ENCODE data around the gene CEACAM6. TPM values are rescaled to one million over a fixed set of nuclear protein-coding genes. Genes with fewer than 3 reads are reported as not detected.

Gene CEACAM6
- total and polyA plus RNA-seq, 2 experiments from 2014 or later: not detected

DNA sequence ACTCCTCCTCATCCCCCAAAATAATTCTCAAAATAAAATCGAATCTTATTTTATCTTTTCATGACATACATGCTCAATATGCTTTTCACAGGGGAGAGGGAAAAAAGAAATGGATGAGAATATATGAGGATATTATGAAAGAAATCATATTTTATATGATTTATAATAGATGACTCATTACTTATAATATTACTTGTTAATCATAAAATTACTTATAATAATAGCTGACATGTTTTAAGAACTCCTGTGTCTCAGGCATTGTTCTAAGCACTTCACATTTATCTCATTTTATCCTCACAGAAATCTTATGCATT lies 38.0 kb downstream of the CEACAM6 start:
- no peaks in the 10 kb centered on the region for H3K36me3 ChIP-seq (ENCODE audit: insufficient read depth)
- no peaks in the 10 kb centered on the region for H3K79me2 ChIP-seq (replicated peaks; ENCODE audit: insufficient read depth)
- Mint-ChIP-seq H3K36me3 (ENCODE audit: low read depth) (no peaks in the 10 kb centered on the region), H3K27me3 (ENCODE audit: insufficient read depth, low read depth, poor library complexity) (peaks cover 7% of the 10 kb centered on the region), H3K4me1 (peaks cover 4% of the 10 kb centered on the region; the same call in 1 of the 3 replicates), H3K9me3 (no peaks in the 10 kb centered on the region), H3K27ac (no peak overlapping the region), H3K4me3 (no peak overlapping the region)
- H3K4me2 ChIP-seq: no peak overlapping the region
- H3K4me1 ChIP-seq (ENCODE audit: insufficient read depth): no peaks in the 10 kb centered on the region
- H3K27me3 ChIP-seq (ENCODE audit: insufficient read depth): no peaks in the 10 kb centered on the region
- H3K4me3 ChIP-seq: no peak overlapping the region
- H4K20me1 ChIP-seq (replicated peaks; ENCODE audit: insufficient read depth): no peaks in the 10 kb centered on the region
- no peaks in the 10 kb centered on the region for H3F3A ChIP-seq (replicated peaks; ENCODE audit: low read depth)
- no peak for ATAC-seq
- no peaks in the 10 kb centered on the region for H3K9me2 ChIP-seq (ENCODE audit: insufficient read depth)
- no peak overlapping the region for H3K27ac ChIP-seq (ENCODE audit: low read depth)
- DNase-seq (ENCODE audit: low spot score): no peak
- TF ChIP-seq POLR2AphosphoS5 (IDR thresholded peaks at IDR 0.05; ENCODE audit: low read depth): no peak
- TF ChIP-seq, protein P1, sequence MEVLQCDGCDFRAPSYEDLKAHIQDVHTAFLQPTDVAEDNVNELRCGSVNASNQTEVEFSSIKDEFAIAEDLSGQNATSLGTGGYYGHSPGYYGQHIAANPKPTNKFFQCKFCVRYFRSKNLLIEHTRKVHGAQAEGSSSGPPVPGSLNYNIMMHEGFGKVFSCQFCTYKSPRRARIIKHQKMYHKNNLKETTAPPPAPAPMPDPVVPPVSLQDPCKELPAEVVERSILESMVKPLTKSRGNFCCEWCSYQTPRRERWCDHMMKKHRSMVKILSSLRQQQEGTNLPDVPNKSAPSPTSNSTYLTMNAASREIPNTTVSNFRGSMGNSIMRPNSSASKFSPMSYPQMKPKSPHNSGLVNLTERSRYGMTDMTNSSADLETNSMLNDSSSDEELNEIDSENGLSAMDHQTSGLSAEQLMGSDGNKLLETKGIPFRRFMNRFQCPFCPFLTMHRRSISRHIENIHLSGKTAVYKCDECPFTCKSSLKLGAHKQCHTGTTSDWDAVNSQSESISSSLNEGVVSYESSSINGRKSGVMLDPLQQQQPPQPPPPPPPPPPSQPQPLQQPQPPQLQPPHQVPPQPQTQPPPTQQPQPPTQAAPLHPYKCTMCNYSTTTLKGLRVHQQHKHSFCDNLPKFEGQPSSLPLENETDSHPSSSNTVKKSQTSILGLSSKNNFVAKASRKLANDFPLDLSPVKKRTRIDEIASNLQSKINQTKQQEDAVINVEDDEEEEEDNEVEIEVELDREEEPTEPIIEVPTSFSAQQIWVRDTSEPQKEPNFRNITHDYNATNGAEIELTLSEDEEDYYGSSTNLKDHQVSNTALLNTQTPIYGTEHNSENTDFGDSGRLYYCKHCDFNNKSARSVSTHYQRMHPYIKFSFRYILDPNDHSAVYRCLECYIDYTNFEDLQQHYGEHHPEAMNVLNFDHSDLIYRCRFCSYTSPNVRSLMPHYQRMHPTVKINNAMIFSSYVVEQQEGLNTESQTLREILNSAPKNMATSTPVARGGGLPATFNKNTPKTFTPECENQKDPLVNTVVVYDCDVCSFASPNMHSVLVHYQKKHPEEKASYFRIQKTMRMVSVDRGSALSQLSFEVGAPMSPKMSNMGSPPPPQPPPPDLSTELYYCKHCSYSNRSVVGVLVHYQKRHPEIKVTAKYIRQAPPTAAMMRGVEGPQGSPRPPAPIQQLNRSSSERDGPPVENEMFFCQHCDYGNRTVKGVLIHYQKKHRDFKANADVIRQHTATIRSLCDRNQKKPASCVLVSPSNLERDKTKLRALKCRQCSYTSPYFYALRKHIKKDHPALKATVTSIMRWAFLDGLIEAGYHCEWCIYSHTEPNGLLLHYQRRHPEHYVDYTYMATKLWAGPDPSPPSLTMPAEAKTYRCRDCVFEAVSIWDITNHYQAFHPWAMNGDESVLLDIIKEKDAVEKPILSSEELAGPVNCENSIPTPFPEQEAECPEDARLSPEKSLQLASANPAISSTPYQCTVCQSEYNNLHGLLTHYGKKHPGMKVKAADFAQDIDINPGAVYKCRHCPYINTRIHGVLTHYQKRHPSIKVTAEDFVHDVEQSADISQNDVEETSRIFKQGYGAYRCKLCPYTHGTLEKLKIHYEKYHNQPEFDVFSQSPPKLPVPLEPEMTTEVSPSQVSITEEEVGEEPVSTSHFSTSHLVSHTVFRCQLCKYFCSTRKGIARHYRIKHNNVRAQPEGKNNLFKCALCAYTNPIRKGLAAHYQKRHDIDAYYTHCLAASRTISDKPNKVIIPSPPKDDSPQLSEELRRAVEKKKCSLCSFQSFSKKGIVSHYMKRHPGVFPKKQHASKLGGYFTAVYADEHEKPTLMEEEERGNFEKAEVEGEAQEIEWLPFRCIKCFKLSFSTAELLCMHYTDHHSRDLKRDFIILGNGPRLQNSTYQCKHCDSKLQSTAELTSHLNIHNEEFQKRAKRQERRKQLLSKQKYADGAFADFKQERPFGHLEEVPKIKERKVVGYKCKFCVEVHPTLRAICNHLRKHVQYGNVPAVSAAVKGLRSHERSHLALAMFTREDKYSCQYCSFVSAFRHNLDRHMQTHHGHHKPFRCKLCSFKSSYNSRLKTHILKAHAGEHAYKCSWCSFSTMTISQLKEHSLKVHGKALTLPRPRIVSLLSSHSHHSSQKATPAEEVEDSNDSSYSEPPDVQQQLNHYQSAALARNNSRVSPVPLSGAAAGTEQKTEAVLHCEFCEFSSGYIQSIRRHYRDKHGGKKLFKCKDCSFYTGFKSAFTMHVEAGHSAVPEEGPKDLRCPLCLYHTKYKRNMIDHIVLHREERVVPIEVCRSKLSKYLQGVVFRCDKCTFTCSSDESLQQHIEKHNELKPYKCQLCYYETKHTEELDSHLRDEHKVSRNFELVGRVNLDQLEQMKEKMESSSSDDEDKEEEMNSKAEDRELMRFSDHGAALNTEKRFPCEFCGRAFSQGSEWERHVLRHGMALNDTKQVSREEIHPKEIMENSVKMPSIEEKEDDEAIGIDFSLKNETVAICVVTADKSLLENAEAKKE (CRISPR knock-in tag; IDR thresholded peaks at IDR 0.05): no peak
- TF ChIP-seq EZH2 (IDR thresholded peaks at IDR 0.05; ENCODE audit: low read depth, unreplicated experiment): no peak
- TF ChIP-seq, protein P2, sequence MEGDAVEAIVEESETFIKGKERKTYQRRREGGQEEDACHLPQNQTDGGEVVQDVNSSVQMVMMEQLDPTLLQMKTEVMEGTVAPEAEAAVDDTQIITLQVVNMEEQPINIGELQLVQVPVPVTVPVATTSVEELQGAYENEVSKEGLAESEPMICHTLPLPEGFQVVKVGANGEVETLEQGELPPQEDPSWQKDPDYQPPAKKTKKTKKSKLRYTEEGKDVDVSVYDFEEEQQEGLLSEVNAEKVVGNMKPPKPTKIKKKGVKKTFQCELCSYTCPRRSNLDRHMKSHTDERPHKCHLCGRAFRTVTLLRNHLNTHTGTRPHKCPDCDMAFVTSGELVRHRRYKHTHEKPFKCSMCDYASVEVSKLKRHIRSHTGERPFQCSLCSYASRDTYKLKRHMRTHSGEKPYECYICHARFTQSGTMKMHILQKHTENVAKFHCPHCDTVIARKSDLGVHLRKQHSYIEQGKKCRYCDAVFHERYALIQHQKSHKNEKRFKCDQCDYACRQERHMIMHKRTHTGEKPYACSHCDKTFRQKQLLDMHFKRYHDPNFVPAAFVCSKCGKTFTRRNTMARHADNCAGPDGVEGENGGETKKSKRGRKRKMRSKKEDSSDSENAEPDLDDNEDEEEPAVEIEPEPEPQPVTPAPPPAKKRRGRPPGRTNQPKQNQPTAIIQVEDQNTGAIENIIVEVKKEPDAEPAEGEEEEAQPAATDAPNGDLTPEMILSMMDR (conservative IDR thresholded peaks at IDR 0.05; ENCODE audit: low read depth in 2 of 2): no peak
- TF ChIP-seq JUNB (IDR thresholded peaks at IDR 0.05; ENCODE audit: unreplicated experiment): no peak
- TF ChIP-seq NANOG (IDR thresholded peaks at IDR 0.05; ENCODE audit: borderline replicate concordance): no peak
- TF ChIP-seq, protein P3, sequence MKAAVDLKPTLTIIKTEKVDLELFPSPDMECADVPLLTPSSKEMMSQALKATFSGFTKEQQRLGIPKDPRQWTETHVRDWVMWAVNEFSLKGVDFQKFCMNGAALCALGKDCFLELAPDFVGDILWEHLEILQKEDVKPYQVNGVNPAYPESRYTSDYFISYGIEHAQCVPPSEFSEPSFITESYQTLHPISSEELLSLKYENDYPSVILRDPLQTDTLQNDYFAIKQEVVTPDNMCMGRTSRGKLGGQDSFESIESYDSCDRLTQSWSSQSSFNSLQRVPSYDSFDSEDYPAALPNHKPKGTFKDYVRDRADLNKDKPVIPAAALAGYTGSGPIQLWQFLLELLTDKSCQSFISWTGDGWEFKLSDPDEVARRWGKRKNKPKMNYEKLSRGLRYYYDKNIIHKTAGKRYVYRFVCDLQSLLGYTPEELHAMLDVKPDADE (IDR thresholded peaks at IDR 0.05): no peak
- TF ChIP-seq STAT1 (IDR thresholded peaks at IDR 0.05; ENCODE audit: unreplicated experiment): no peak
- no peak for TF ChIP-seq CREB1 (CRISPR knock-in tag; IDR thresholded peaks at IDR 0.05; ENCODE audit: low read depth)
- TF ChIP-seq ZNF331 (CRISPR knock-in tag; IDR thresholded peaks at IDR 0.05; ENCODE audit: low read depth): no peak
- TF ChIP-seq EZH2phosphoT487 (IDR thresholded peaks at IDR 0.05; ENCODE audit: unreplicated experiment): no peak
- no peak for TF ChIP-seq ZNF114 (CRISPR knock-in tag; IDR thresholded peaks at IDR 0.05)
- TF ChIP-seq, protein P4, sequence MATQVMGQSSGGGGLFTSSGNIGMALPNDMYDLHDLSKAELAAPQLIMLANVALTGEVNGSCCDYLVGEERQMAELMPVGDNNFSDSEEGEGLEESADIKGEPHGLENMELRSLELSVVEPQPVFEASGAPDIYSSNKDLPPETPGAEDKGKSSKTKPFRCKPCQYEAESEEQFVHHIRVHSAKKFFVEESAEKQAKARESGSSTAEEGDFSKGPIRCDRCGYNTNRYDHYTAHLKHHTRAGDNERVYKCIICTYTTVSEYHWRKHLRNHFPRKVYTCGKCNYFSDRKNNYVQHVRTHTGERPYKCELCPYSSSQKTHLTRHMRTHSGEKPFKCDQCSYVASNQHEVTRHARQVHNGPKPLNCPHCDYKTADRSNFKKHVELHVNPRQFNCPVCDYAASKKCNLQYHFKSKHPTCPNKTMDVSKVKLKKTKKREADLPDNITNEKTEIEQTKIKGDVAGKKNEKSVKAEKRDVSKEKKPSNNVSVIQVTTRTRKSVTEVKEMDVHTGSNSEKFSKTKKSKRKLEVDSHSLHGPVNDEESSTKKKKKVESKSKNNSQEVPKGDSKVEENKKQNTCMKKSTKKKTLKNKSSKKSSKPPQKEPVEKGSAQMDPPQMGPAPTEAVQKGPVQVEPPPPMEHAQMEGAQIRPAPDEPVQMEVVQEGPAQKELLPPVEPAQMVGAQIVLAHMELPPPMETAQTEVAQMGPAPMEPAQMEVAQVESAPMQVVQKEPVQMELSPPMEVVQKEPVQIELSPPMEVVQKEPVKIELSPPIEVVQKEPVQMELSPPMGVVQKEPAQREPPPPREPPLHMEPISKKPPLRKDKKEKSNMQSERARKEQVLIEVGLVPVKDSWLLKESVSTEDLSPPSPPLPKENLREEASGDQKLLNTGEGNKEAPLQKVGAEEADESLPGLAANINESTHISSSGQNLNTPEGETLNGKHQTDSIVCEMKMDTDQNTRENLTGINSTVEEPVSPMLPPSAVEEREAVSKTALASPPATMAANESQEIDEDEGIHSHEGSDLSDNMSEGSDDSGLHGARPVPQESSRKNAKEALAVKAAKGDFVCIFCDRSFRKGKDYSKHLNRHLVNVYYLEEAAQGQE (IDR thresholded peaks at IDR 0.05; ENCODE audit: unreplicated experiment): no peak
- no peak overlapping the region for H2AFZ ChIP-seq

Measured in GM23338 (cell line).